Chondrocyte (in vitro differentiated cells): Measurements from ENCODE around the gene LYZL6. TPM values are rescaled to one million over a fixed set of nuclear protein-coding genes. Genes with fewer than 3 reads are reported as not detected.

Experiments
- DNase-seq: peaks from one replicate; pipeline ENCODE4 v3.0.0; 2021; ENCODE audit warnings: mixed read lengths, low spot score
- H3K27ac Mint-ChIP-seq: one replicate; pipeline ENCODE4 v1.8.0; 2021; ENCODE audit warnings: mild to moderate bottlenecking, moderate library complexity, mixed read lengths; ENCODE audit not compliant: unreplicated experiment
- H3K27me3 Mint-ChIP-seq: 2 replicates; pipeline ENCODE4 v1.8.0; 2021; ENCODE audit warnings: low read depth, mixed read lengths
- H3K36me3 Mint-ChIP-seq: 2 replicates; pipeline ENCODE4 v1.8.0; 2021; ENCODE audit warnings: low read depth, mixed read lengths
- H3K4me1 Mint-ChIP-seq: 2 replicates; pipeline ENCODE4 v1.8.0; 2021; ENCODE audit warnings: low read depth, mild to moderate bottlenecking, mixed read lengths
- H3K4me3 Mint-ChIP-seq: one replicate; pipeline ENCODE4 v1.8.0; 2021; ENCODE audit warnings: mild to moderate bottlenecking, moderate library complexity, mixed read lengths; ENCODE audit not compliant: unreplicated experiment
- H3K9me3 Mint-ChIP-seq: 2 replicates; pipeline ENCODE4 v1.8.0; 2021; ENCODE audit warnings: low read depth, mixed read lengths
- total RNA-seq: library from RNA; stranded (reverse); gene quantifications from 3 replicates; pipeline ENCODE4 v1.2.1, GENCODE V29; 2021
- TF ChIP-seq, protein P1 (sequence below): fragments of 200-600 bp; sonication (generic); IDR thresholded peaks from 2 replicates; pipeline ENCODE4 v1.5.0; 2021; ENCODE audit warnings: antibody characterized with exemption, mild to moderate bottlenecking, moderate library complexity

The LYZL6 gene
- total RNA-seq, 1 donor from 2014 or later = not detected

DNA sequence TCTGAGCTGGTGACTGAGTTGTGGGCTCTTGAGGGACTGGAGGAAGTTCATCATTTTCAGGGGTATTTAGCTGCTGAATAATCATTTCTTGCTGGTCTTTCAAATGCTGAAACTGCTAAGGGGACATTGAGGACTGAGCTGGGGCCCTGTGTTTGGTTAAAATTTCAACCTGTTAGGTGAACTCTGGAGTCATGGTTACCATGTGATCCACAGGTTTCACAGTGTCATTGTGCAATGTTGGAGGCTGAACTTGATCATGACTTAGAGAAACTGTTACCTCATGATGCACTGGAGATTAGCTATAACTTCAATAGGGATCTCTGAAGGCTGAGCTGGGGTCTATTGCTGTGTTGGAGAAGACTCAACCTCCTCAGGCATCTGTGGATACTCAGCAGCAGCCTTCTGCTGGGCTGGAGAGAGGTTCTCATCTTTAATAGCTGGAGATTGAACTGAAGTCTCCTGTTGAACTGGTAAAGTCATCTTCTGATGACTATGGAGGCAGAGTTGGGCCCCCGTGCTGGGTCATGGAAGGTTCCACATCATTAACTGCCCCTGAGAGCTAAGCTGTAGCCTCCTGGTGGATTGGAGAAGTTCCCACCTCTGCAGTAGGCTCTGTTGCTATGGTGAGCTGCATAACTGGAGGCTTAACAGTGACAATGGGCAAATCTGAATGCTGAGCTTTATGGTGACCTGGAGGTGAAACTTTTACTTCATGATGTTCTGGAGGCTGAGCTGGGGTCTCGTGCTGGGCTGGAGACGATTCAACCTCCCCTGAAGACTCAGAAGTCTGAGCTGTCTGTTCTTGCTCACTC lies 28.2 kb downstream of the LYZL6 start:
- DNase-seq = no peak
- Mint-ChIP-seq H3K9me3 (peaks cover 3% of the 10 kb centered on the region), H3K36me3 (no peaks in the 10 kb centered on the region), H3K4me1 (no peaks in the 10 kb centered on the region), H3K27ac (no peak overlapping the region), H3K27me3 (no peaks in the 10 kb centered on the region), H3K4me3 (no peak overlapping the region)
- TF ChIP-seq, protein P1, sequence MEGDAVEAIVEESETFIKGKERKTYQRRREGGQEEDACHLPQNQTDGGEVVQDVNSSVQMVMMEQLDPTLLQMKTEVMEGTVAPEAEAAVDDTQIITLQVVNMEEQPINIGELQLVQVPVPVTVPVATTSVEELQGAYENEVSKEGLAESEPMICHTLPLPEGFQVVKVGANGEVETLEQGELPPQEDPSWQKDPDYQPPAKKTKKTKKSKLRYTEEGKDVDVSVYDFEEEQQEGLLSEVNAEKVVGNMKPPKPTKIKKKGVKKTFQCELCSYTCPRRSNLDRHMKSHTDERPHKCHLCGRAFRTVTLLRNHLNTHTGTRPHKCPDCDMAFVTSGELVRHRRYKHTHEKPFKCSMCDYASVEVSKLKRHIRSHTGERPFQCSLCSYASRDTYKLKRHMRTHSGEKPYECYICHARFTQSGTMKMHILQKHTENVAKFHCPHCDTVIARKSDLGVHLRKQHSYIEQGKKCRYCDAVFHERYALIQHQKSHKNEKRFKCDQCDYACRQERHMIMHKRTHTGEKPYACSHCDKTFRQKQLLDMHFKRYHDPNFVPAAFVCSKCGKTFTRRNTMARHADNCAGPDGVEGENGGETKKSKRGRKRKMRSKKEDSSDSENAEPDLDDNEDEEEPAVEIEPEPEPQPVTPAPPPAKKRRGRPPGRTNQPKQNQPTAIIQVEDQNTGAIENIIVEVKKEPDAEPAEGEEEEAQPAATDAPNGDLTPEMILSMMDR = no peak

DNA sequence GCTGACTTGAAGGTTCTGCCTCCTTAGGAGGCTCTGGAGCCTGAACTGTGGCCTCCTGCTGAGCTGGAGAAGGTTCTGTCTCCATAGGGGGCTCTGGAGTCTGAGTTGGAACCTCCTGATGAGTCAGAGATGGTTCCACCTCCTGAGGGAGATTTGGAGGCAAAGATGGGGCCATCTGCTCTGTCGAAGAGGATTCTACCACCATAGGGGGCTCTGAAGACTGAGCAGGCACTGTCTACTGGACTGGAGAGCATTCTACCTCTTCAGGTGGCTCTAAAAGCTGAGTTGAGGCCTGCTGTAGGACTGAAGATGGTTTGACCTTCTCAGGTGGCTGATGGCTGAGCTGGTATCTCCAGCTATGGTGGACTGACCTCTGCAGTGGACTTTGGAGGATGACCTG lies 29.2 kb downstream of the LYZL6 start:
- Mint-ChIP-seq H3K27me3 (no peaks in the 10 kb centered on the region), H3K9me3 (peaks cover 3% of the 10 kb centered on the region), H3K36me3 (no peaks in the 10 kb centered on the region), H3K27ac (no peak overlapping the region), H3K4me3 (no peak overlapping the region), H3K4me1 (no peaks in the 10 kb centered on the region)
- no peak for DNase-seq
- TF ChIP-seq, protein P1 = no peak

DNA sequence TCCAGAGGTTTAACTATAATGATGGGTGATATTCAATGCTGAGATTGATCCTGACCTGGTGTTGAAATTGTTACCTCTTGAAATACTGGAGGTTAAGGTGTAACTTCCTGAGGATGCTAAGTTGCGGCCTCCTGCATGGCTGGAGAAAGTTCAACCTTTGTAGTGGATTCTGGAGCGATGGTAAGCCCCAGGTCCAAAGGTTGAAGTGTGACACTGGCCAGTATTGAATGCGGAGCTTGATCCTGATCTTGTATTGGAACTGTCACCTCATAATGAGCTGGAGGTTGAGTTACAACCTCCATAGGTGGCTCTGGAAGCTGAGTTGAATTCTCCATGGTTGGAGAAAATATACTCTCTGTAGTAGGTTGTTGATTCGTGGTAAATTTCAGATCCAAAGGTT lies 29.9 kb downstream of the LYZL6 start:
- no peak overlapping the region for H3K27ac Mint-ChIP-seq
- H3K9me3 Mint-ChIP-seq = peaks cover 3% of the 10 kb centered on the region
- DNase-seq = no peak
- H3K36me3 Mint-ChIP-seq = no peaks in the 10 kb centered on the region
- H3K4me3 Mint-ChIP-seq = no peak overlapping the region
- TF ChIP-seq, protein P1 = no peak
- H3K27me3 Mint-ChIP-seq = no peaks in the 10 kb centered on the region
- H3K4me1 Mint-ChIP-seq = no peaks in the 10 kb centered on the region

DNA sequence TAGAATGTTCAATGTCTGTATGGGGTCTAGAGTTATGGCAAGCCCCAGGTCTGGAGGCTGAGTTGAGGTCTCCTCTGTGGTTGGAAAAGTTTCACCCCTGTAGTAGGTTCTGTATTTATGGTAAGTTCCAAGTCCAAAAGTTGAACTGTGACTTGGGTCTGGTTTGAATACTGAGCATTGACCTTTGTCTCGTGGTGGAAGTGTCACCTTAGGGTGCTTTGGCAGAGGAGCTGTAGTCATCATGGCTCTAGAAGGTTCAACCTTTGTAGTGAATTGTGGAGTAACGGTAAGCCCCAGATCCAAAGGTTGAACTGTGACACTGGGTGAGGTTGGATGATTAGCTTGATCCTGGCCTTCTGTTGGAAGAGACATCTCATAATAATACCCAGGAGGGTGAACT lies 30.6 kb downstream of the LYZL6 start:
- TF ChIP-seq, protein P1 = no peak
- Mint-ChIP-seq H3K27me3 (no peaks in the 10 kb centered on the region), H3K4me1 (no peaks in the 10 kb centered on the region), H3K9me3 (peaks cover 3% of the 10 kb centered on the region), H3K36me3 (no peaks in the 10 kb centered on the region), H3K4me3 (no peak overlapping the region), H3K27ac (no peak overlapping the region)
- no peak for DNase-seq

DNA sequence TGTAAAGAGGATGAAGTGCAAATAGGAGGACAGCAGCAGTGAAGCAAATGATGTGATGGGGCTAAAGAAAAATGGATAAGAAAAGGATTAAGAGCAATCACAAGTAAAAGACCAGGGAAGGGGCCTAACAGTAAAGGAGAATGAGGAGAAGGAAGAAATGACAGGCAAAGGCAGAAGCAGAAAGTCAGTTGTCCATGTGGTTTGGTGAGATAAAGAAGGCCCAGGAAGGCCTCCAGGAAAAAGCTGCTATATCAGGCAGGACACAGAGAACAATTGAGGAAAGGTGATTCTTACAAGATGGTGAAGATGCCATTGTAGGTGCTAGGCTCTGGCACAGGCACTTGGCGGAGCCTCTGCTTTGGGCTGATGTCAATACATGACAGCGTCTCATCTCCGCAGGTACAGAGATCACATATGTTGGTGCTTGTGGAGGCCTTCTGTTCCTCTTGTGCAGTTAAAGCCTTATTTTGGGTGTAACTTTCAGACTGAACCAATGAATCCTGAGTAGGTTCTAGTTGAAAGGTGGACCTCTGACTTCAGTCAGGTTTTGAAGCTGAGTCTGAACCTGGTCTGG lies 31.1 kb downstream of the LYZL6 start:
- H3K4me1 Mint-ChIP-seq = no peaks in the 10 kb centered on the region
- H3K27me3 Mint-ChIP-seq = no peaks in the 10 kb centered on the region
- H3K36me3 Mint-ChIP-seq = no peaks in the 10 kb centered on the region
- no peak overlapping the region for H3K4me3 Mint-ChIP-seq
- TF ChIP-seq, protein P1 = no peak
- no peak overlapping the region for H3K27ac Mint-ChIP-seq
- H3K9me3 Mint-ChIP-seq = peaks cover 3% of the 10 kb centered on the region
- DNase-seq = no peak
